ENCODE results near the gene MYBPC2. TPM values are rescaled to one million over a fixed set of nuclear protein-coding genes. Genes with fewer than 3 reads are reported as not detected.
A peak's percentile ranks its signal among the peaks of the same experiment; 100 is the strongest.

MYBPC2 gene
- total and polyA plus RNA-seq, 9 of the 15 experiments (the other 6 are each of a cell fraction or from before 2014, with no cell fraction given) = 0.01 to 0.14 (median 0.04) TPM; not detected in 6

GRCh38 chr19:50476224-50476906 lies 43.7 kb downstream of the MYBPC2 start, which contains the start of the genes EMC10 and GARIN5A (continued):
- no peak for TF ChIP-seq ZBTB26 (CRISPR knock-in tag; IDR thresholded peaks at IDR 0.05)
- peak; percentile 60; the same call in 1 of the 2 replicates for TF ChIP-seq POLR2AphosphoS5 (IDR thresholded peaks at IDR 0.05; ENCODE audit: control insufficient read depth, insufficient read depth, low read depth, low read length)
- TF ChIP-seq TSHZ1 (CRISPR knock-in tag; IDR thresholded peaks at IDR 0.05) = no peak
- peak; percentile 99 for TF ChIP-seq CXXC5 (CRISPR knock-in tag; IDR thresholded peaks at IDR 0.05)
- 0 out of 2 replicates have a peak, but pooled peaks have one; percentile 16 for TF ChIP-seq CBFA2T2 (conservative IDR thresholded peaks at IDR 0.05)
- 0 out of 4 replicates have a peak, but pooled peaks of 1 of the 2 experiments have one; percentile 39 for TF ChIP-seq TEAD1 (CRISPR knock-in tag; IDR thresholded peaks at IDR 0.05)
- no peak for TF ChIP-seq DIDO1 (tag; IDR thresholded peaks at IDR 0.05; ENCODE audit: low read depth)
- peak; percentile 97 for TF ChIP-seq RBFOX2 (IDR thresholded peaks at IDR 0.05; ENCODE audit: low read depth, low read length)
- no peak for TF ChIP-seq ZNF324 (CRISPR knock-in tag; IDR thresholded peaks at IDR 0.05)
- TF ChIP-seq ATF7 (IDR thresholded peaks at IDR 0.05) = peak; percentile 99
- TF ChIP-seq ZNF277 (CRISPR knock-in tag; IDR thresholded peaks at IDR 0.05; ENCODE audit: borderline replicate concordance) = no peak
- TF ChIP-seq ELF2 (CRISPR knock-in tag; IDR thresholded peaks at IDR 0.05) = no peak
- TF ChIP-seq LCOR (CRISPR knock-in tag; IDR thresholded peaks at IDR 0.05) = peak; percentile 80
- peak; percentile 38; the same call in 1 of the 2 replicates for TF ChIP-seq CREB3L1 (IDR thresholded peaks at IDR 0.05; ENCODE audit: borderline replicate concordance, low read depth)
- no peak for TF ChIP-seq THRAP3 (IDR thresholded peaks at IDR 0.05; ENCODE audit: borderline replicate concordance)
- no peak for TF ChIP-seq BRD9 (IDR thresholded peaks at IDR 0.05; ENCODE audit: low read depth, partially characterized antibody)
- peak; percentile 48 to 67 for TF ChIP-seq MAZ (CRISPR knock-in tag; conservative IDR thresholded peaks at IDR 0.05 in 1 of 2, IDR thresholded peaks at IDR 0.05 in 1 of 2)
- peak; percentile 17 for TF ChIP-seq HNRNPLL (IDR thresholded peaks at IDR 0.05; ENCODE audit: low read depth, low read length, poor library complexity, severe bottlenecking)
- TF ChIP-seq POLR2A (conservative IDR thresholded peaks at IDR 0.05) = peak; percentile 94
- no peak for TF ChIP-seq USF2 (CRISPR knock-in tag; IDR thresholded peaks at IDR 0.05)

Measured in K562 (cell line).